GM18909 (cell line): ENCODE measurements around the gene MPRIP.
"Not testable (repeated sequence)": the region's sequence is repeated elsewhere in the genome, so short reads cannot be mapped to it uniquely, and the experiment has no call there.

Experiments
- ATAC-seq: cut with Tn5 transposase; IDR thresholded peaks from one replicate; pipeline ENCODE4 v1.9.1; 2021; ENCODE audit warnings: mild to moderate bottlenecking; ENCODE audit not compliant: unreplicated experiment, poor library complexity

The MPRIP gene

DNA sequence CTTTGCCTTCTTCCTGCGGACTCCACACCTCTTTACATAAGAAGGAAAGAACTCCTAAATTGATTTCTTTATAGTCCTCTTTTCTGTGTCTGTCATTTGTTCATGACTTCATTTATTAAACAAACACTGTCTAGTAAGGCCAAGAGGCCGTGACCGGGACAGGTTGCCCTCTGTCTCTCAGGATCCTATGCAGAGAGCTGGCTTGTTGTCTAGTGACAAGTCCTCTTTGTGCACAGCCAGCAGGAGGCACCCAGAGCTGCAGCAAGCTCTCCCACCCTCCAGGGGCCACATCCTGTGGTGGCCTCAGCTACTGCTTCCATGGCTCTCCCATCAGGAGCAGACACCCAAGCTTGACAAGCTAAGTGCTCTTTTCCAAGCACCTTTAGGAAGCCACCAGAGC is 113.3 kb downstream of the MPRIP start:
- ATAC-seq: no peak

- ATAC-seq: no peak
Measured at GRCh38 chr17:17156107-17156506, 113.8 kb downstream of the MPRIP start.

DNA sequence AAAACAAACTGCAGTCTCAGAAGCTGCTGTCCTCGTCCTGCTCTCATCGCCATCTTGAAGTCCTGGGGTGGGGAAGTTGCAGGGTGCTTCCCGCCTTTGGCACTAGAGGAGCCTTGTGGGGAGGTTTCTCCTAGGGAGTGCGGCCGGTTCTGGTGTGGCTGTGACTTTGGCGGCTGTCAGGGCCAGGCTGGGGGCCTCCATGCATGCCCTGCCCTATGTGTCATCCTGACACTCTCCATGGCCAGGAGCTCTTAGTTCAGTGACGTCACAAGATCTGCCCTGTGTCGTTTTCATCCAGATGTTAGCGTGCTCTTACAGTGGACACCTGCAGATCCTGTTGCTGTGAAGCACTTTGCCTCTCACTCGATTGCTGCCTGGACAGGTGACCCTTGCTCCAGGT is 114.3 kb downstream of the MPRIP start:
- no peak for ATAC-seq

DNA sequence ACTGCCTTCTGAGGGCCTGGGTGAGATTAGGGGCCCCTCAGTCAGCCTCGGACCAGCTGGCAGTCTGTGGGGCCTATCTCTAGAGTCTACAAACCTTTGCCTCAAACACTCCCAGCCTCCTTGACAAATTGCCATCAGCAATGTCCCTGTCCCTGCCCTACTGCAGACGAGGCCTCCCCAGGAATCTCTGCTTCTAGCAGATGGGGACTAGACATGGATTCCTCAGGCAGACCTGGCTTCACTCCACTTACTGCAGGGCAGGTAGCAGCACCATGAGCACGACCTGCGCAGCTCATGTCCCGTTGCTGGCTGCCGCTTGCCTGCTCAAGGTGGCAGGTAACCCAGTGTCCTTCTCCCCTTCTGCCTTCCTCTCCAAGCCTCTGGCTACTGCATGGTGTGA is 114.8 kb downstream of the MPRIP start:
- no peak for ATAC-seq

GRCh38 chr17:17158506-17158905 is 116.2 kb downstream of the MPRIP start:
- not testable (repeated sequence) for ATAC-seq

DNA sequence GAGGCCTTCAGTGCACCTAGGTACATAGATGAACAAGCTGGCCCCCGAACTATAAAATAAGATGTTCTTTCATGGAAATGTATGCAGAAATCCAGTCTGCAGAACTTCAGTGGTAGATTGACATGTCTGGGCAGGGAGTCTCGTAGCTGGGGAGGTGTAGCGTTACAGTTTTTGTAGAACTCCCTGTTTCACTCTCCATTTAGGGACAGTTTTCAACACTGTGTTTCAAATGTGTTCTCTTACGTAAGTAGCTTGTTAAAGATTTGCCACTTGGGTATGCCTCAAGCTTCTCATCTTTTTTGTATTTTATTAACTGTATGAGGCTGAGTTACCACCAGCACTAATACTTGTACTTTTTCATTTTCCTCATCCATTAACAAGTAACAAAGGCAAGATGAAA is 117.3 kb downstream of the MPRIP start:
- no peak for ATAC-seq

GRCh38 chr17:17161121-17161520 is 118.9 kb downstream of the MPRIP start:
- ATAC-seq: no peak

DNA sequence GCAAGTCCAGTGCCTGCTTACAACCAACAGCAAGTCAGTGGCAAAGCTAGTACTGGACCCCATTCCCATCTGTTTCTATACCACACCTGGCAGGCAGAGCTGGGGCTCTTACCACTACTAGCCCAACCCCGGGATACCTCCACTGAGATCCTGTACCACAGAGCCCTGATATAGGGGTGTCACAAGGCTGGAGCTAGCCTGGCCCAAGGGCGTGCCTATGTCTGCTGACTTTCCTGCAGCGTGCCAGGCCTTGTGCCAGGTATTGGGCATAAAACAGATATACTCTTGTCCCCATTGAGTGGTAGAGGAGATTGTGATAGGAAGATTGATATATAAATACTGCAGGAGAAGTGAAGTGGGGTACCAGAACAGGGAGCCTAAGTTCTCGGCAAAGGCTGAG is 119.5 kb downstream of the MPRIP start:
- ATAC-seq: no peak

- ATAC-seq: no peak
Measured at GRCh38 chr17:17164156-17164555, 121.9 kb downstream of the MPRIP start.

- no peak for ATAC-seq
Measured at GRCh38 chr17:17164676-17165075, 122.4 kb downstream of the MPRIP start.

- no peak for ATAC-seq
Measured at GRCh38 chr17:17165666-17166308, 123.5 kb downstream of the MPRIP start.

GRCh38 chr17:17166446-17166845 is 124.2 kb downstream of the MPRIP start:
- no peak for ATAC-seq

DNA sequence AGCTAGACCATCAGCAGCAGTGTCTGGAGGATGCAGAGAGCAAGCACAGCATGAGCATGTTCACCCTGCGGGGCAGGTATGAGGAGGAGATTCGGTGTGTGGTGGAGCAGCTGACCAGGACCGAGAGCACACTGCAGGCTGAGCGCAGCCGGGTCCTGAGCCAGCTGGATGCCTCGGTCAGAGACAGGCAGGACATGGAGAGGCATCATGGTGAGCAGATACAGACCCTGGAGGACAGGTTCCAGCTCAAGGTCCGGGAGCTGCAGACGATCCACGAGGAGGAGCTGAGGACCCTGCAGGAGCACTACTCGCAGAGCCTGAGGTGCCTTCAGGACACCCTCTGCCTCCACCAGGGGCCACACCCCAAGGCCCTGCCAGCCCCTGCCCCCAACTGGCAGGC is 125.1 kb downstream of the MPRIP start:
- no peak for ATAC-seq

- ATAC-seq: no peak
Measured at GRCh38 chr17:17167986-17168385, 125.7 kb downstream of the MPRIP start.

GRCh38 chr17:17168401-17168800 is 126.1 kb downstream of the MPRIP start:
- ATAC-seq: no peak

- ATAC-seq: no peak
Measured at GRCh38 chr17:17169396-17169795, 127.1 kb downstream of the MPRIP start.

DNA sequence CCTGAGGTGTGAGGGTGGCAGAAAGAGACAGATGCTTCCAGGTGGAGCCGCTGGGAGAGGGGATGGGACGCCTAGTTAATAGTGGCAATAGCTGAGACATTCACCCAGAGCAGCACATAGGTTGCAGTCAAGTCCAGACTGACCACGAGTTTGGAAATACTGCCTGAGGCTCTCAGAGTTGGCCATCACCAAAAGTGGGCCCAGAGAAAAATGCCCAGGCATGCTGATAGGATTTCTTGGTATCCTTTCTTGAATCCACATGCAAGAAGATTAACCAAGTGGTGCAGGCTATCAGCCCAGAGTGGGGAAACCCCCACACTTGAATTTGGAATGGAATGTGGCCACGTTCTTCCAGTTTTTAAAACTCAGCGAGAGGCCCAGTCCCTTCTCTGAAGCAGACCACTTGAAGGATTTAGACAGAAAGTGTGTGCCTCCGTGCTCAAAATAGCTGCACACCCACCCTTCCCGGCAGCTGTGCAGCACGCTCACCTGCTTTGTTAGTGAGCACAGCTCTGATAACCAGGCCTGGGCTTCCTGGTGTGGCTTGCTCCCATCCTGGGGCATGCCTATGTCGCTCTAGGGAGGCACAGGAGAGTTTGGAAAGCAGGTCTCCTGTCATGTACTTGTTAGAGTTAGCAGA is 128.2 kb downstream of the MPRIP start:
- no peak for ATAC-seq

DNA sequence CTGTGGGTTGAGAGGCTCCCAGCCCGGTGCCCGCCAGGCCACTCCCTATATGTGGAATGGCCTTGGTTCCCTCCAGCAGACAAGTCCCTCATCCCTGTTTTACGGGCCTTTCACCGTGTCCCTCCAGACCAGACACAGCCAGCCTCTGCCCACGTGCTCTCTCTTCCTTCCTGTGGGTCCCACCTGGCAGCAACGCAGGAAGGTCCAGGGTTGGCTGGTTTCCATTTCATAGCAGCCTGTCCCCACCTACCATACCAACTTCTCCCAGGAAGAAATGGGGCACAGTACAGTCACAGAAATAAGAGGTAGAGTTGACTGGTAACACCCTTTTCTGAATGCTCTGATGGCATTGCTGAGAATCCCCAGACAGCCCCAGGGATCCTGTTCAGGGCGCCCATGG is 128.9 kb downstream of the MPRIP start:
- ATAC-seq: no peak

GRCh38 chr17:17172001-17172939 is 130.0 kb downstream of the MPRIP start:
- ATAC-seq: no peak

DNA sequence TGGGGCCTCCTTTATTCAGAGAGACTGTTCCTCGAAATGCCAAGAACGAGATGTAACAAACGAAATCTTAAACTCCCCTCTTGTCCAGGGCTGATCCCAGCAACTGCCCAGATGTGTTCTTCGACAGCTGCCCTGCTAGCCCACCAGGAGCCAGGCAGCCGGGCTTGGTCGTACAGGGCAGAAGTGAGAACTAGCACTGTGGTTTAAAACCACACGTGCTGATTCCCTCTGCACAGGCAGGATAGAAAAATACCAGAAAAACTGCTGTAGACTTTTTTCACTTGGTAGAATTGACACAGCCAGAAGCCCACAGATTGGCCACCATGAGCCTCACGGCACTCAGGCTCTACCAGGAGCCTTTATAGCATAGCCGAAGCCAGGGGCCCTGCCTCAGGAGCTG is 130.7 kb downstream of the MPRIP start:
- no peak for ATAC-seq

DNA sequence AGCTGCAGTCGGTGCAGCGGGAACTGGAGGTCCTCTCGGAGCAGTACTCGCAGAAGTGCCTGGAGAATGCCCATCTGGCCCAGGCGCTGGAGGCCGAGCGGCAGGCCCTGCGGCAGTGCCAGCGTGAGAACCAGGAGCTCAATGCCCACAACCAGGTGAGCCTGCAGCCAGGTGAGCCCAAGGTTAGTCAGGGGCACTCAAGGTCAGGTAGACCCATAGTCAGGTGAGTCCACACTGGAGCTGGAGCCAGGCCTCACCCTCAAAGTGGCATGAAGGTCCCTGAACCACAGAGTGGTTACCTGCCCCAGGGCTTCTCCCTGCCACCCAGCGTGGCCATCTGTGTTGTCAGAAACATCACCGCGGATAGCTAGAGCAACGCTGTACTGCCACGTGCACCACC is 131.7 kb downstream of the MPRIP start:
- no peak for ATAC-seq
